HL-60 (cell line): ENCODE results near the gene DBP.

Experiments used
- CTCF ChIP-seq: IDR thresholded peaks from one replicate; pipeline ENCODE4 v1.5.1; 2011; ENCODE audit warnings: low read length, control low read depth, inconsistent platforms; ENCODE audit not compliant: insufficient read depth
- POLR2AphosphoS5 ChIP-seq: IDR thresholded peaks from 2 replicates; pipeline ENCODE4 v1.6.1; 2012; ENCODE audit warnings: low read depth

GRCh38 chr19:48624067-48624594, 13.0 kb downstream of the DBP start:
- TF ChIP-seq CTCF (no peak), POLR2AphosphoS5 (no peak)
